IPS-15b (cell line): ENCODE data around the gene HEPHL1.
"Not testable (repeated sequence)": the region's sequence is repeated elsewhere in the genome, so short reads cannot be mapped to it uniquely, and the experiment has no call there.

Experiments used
- H3K27me3 ChIP-seq: one replicate; pipeline ENCODE4 v1.6.1; 2013; ENCODE audit warnings: low read length; ENCODE audit not compliant: control insufficient read depth, insufficient read depth
- H3K36me3 ChIP-seq: one replicate; pipeline ENCODE4 v1.6.1; 2013; ENCODE audit warnings: low read length; ENCODE audit not compliant: control insufficient read depth, insufficient read depth
- H3K4me1 ChIP-seq: one replicate; pipeline ENCODE4 v1.6.1; 2013; ENCODE audit warnings: mild to moderate bottlenecking, low read length; ENCODE audit not compliant: control insufficient read depth, insufficient read depth
- H3K4me3 ChIP-seq: one replicate; pipeline ENCODE4 v1.5.1; 2013; ENCODE audit warnings: low read depth, low read length
- H3K9ac ChIP-seq: one replicate; pipeline ENCODE4 v1.6.1; 2013; ENCODE audit warnings: low read depth, mild to moderate bottlenecking, low read length
- H3K9me3 ChIP-seq: one replicate; pipeline ENCODE4 v1.6.1; 2013; ENCODE audit warnings: mild to moderate bottlenecking, low read length; ENCODE audit not compliant: control insufficient read depth, insufficient read depth

Gene HEPHL1

GRCh38 chr11:94120516-94120915 lies 99.4 kb downstream of the HEPHL1 start:
- H3K36me3 ChIP-seq, H3K4me1 ChIP-seq, H3K9ac ChIP-seq, H3K9me3 ChIP-seq, H3K4me3 ChIP-seq, H3K27me3 ChIP-seq: not testable (repeated sequence)

DNA sequence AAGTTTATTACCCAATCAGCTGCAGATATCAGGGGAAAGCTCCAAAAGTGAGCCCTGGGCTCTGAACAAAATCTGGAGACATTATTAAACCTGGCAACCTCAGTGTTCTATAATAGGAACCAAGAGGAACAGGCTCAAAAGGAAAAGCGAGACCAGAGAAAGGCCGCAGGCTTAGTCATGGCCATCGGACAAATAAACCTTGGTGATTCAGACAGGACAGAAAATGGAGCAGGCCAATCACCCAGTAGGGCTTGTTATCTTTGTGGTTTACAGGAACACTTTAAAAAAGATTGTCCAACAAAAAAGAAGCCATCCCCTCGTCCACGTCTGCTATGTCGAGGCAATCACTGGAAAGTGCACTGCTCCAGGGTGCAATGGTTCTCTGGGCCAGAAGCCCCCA lies 99.8 kb downstream of the HEPHL1 start:
- H3K4me1 ChIP-seq, result peaks cover 8% of the 10 kb centered on the region
- H3K27me3 ChIP-seq, result no peaks in the 10 kb centered on the region
- no peaks in the 10 kb centered on the region for H3K9me3 ChIP-seq
- no peak overlapping the region for H3K9ac ChIP-seq
- H3K36me3 ChIP-seq, result no peaks in the 10 kb centered on the region
- no peak overlapping the region for H3K4me3 ChIP-seq

DNA sequence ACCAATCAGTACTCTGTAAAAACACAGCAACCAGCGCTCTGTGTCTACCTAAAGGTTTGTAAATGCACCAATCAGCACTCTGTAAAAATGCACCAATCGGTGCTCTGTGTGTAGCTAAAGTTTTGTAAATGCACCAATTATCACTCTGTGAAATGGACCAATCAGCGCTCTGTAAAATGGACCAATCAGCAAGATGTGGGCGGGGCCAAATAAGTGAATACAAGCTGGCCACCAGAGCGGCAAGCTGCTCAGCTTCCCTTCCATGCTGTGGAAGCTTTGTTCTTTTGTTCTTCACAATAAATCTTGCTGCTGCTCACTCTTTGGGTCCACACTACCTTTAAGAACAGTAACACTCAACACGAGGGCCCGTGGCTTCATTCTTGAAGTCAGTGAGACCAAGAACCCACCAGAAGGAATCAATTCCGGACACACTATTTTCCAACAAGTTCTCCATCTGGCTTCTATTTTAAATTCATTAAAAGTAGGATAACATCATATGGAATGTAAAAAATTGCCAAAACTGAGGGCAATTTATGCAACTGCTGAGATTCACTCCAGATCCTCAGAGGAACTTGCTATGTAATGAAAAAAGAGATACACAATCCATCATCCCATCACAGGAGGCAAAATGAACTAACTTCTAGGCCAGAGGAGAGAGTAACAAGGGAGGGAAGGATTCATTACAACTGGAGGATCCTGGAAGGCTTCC lies 104.4 kb downstream of the HEPHL1 start:
- peaks cover 11% of the 10 kb centered on the region for H3K4me1 ChIP-seq
- H3K9me3 ChIP-seq, result no peaks in the 10 kb centered on the region
- H3K4me3 ChIP-seq, result no peak overlapping the region
- H3K27me3 ChIP-seq, result no peaks in the 10 kb centered on the region
- H3K9ac ChIP-seq, result no peak overlapping the region
- H3K36me3 ChIP-seq, result no peaks in the 10 kb centered on the region

DNA sequence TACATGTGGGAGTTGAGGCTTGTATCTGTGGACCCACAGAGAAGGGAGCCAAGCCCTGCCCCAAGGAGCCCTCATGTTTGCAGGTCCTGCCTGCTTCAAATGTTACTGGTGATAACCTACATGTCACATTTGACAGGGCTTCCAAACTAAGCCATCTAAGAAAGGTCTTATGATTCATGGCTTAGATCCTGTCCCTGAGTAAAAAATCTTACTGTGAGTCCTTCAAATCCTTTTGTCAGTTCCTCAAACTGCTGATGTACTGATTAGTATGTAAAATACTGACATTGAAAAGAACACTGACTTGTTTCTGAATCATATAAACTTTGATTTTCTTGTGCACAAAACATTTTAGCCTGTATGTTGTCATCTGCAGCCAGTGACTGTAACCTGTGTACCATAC lies 106.5 kb downstream of the HEPHL1 start:
- Histone ChIP-seq H3K4me3 (peak overlapping the region; percentile 94), H3K9me3 (no peaks in the 10 kb centered on the region), H3K36me3 (no peaks in the 10 kb centered on the region), H3K4me1 (peaks cover 17% of the 10 kb centered on the region), H3K27me3 (no peaks in the 10 kb centered on the region), H3K9ac (peak overlapping the region; percentile 93)

DNA sequence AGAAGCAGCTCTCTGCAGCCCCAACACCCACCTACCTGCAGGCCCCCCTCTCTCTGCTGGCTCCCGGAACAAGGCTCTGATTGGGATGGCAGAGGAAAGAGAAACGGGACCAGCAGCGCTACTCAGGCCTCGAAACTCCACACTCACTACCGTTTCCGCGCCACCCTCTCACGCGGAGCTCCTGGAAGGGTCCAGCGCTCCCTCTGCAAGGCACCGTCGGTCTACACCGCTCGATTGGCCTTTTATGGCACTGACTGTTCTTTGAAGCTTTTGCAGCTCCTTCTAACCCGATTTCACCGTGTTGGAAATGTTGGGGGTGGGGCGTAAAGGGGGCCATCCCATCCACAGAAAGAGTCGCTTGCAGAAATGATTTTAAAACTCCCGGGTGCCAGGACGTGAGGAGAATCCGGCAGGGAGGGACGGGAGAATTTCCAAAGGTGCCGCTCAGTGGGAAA lies 107.2 kb downstream of the HEPHL1 start:
- Histone ChIP-seq H3K9me3 (no peaks in the 10 kb centered on the region), H3K9ac (peak overlapping the region; percentile 93), H3K36me3 (no peaks in the 10 kb centered on the region), H3K4me1 (peaks cover 24% of the 10 kb centered on the region), H3K27me3 (no peaks in the 10 kb centered on the region), H3K4me3 (peak overlapping the region; percentile 94)

DNA sequence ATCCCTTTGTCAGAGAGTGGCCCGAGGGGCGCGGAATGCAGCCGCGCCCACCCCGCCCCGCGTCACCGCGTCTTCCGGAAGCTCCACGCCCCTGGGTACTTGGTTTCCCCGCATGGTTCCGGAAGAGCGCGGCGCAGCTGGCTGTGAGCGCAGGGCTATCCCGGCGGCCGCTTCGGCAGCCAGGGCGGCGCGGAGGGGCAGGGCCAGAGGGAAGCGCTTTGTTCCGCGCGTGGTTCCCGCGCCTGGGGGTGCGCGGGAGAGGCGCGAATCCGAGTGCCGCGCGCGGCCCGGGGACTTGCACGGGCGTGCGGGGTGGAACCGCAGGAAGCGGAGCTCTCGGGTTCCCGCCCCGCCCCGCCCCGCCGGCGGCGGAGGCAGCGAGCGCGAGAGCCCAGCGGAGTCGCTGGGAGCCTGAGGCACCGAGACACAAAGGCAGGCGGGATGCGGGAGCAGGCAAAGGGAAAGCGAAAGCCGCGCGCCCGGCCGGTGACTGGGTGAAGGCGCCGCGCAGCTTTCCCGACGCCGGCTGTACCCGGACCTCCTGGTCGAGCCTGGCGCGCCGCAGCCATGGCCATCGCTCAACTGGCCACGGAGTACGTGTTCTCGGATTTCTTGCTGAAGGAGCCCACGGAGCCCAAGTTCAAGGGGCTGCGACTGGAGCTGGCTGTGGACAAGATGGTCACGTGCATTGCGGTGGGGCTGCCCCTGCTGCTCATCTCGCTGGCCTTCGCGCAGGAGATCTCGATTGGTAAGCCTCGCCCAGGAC lies 107.8 kb downstream of the HEPHL1 start, which contains the start of gene PANX1:
PANX1 (plus strand) TSS at position 96 of the 766 bp plus-strand sequence; CDS start at position 568, 472 bp downstream.
- Histone ChIP-seq H3K4me1 (peaks cover 25% of the 10 kb centered on the region), H3K27me3 (no peaks in the 10 kb centered on the region), H3K9me3 (no peaks in the 10 kb centered on the region), H3K4me3 (peak within 1 kb of the TSS; percentile 94), H3K36me3 (no peaks in the 10 kb centered on the region), H3K9ac (peak within 1 kb of the TSS; percentile 93)

- Histone ChIP-seq H3K4me3 (peak overlapping the region; percentile 94), H3K27me3 (no peaks in the 10 kb centered on the region), H3K9ac (peak overlapping the region; percentile 93), H3K36me3 (no peaks in the 10 kb centered on the region), H3K4me1 (peaks cover 25% of the 10 kb centered on the region), H3K9me3 (no peaks in the 10 kb centered on the region)
Measured at GRCh38 chr11:94129512-94130297, 108.6 kb downstream of the HEPHL1 start.

DNA sequence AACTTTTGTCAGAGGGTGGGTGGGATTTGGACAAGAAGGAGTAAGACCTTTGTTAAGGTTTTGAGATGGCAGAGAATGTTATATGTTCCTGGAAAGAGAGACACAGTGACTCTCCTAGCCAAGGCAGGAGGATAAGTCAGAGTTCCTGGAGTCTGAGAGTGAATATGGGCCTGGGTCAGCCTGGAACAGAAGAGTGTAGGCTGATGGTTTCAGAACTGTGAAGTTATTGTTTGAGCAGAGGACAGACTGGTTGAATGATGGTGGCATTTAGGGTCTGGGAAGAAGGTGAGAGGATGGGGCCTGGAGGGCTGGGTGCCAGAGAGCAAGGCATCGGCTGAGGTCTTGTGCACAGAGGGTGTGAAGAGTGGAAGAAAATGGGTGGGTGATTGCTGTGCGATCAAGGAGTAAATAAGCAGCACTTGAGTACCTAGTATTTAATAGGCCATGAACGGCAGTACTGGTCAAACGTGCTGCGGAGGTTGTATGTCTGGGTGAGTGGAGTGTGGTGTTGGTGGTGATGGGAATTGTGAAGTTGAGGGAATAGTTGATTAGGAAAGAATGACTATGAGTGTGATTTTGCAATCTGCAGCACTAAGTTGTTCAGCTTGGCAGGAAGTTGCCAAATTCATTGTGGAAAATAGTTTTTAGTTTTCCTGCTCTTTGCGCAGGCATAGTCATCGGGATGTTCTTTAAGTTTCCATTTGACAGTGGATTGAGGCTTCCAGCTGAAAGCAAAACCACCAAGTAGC lies 109.3 kb downstream of the HEPHL1 start:
- Histone ChIP-seq H3K4me3 (peak overlapping the region; percentile 94), H3K4me1 (peaks cover 25% of the 10 kb centered on the region), H3K27me3 (no peaks in the 10 kb centered on the region), H3K9me3 (no peaks in the 10 kb centered on the region), H3K36me3 (no peaks in the 10 kb centered on the region), H3K9ac (peak overlapping the region; percentile 93)

DNA sequence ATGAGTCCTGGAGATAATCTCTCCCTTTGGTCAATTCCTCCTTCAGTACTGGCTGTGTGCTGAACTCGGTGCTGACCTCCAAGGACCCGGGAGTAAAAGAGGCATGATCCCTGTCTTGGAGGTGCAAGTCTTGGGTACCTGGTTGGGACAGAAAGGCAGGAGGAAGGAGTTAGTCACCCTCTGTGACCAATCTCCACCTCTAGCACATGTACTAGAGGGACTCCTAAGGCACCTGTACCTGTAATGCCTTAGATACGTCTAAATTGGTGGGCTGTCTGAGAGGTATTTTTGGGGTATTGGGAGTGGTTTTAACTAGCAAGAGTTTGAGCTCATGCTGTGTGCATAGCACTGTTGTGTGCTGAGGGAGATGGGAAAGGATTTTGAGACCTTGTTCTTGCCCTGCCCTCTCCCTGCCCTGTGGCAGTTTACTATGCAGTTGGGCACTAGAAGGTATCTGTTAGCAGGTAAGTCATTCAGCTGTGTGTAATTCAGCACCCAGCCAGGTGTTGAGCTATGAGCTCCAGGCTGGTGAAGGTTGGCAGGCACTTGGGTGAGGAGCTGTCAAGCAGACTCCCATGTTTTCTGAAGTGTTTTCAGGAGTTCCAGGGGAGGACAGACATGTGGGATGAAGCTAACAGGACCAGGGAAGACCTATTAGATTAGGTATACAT lies 110.0 kb downstream of the HEPHL1 start:
- H3K36me3 ChIP-seq, result no peaks in the 10 kb centered on the region
- H3K9ac ChIP-seq, result peak overlapping the region; percentile 42
- H3K9me3 ChIP-seq, result no peaks in the 10 kb centered on the region
- H3K4me3 ChIP-seq, result peak overlapping the region; percentile 94
- peaks cover 25% of the 10 kb centered on the region for H3K4me1 ChIP-seq
- H3K27me3 ChIP-seq, result no peaks in the 10 kb centered on the region

- no peaks in the 10 kb centered on the region for H3K36me3 ChIP-seq
- H3K4me1 ChIP-seq, result peaks cover 25% of the 10 kb centered on the region
- no peak overlapping the region for H3K9ac ChIP-seq
- H3K27me3 ChIP-seq, result no peaks in the 10 kb centered on the region
- peak overlapping the region; percentile 5 for H3K4me3 ChIP-seq
- H3K9me3 ChIP-seq, result no peaks in the 10 kb centered on the region
Measured at GRCh38 chr11:94131718-94132115, 110.6 kb downstream of the HEPHL1 start.
